ENCODE results near the gene BMPER.

The BMPER gene

GRCh38 chr7:33970536-33970935, 65.2 kb downstream of the BMPER start:
- no peak for DNase-seq (ENCODE audit: low read depth)

GRCh38 chr7:33971106-33971505, 65.8 kb downstream of the BMPER start:
- no peak for DNase-seq (ENCODE audit: low read depth)

GRCh38 chr7:33973231-33974015, 68.1 kb downstream of the BMPER start:
- DNase-seq (ENCODE audit: low read depth): no peak

GRCh38 chr7:33979300-33979806, 74.0 kb downstream of the BMPER start:
- DNase-seq (ENCODE audit: low read depth): no peak

- peak; percentile 89 for DNase-seq (ENCODE audit: low read depth)
Observed at GRCh38 chr7:33979807-33980355, 74.5 kb downstream of the BMPER start.

GRCh38 chr7:33981226-33981625, 75.9 kb downstream of the BMPER start:
- DNase-seq (ENCODE audit: low read depth): no peak

GRCh38 chr7:33981671-33982424, 76.5 kb downstream of the BMPER start:
- DNase-seq (ENCODE audit: low read depth): no peak

- no peak for DNase-seq (ENCODE audit: low read depth)
Observed at GRCh38 chr7:33982425-33982786, 77.1 kb downstream of the BMPER start.

- no peak for DNase-seq (ENCODE audit: low read depth)
Observed at GRCh38 chr7:33986451-33986850, 81.1 kb downstream of the BMPER start.

- peak; percentile 99 for DNase-seq (ENCODE audit: low read depth)
Observed at GRCh38 chr7:33986951-33987947, 81.9 kb downstream of the BMPER start.

- no peak for DNase-seq (ENCODE audit: low read depth)
Observed at GRCh38 chr7:33996899-33997298, 91.6 kb downstream of the BMPER start.

GRCh38 chr7:33998476-33998875, 93.1 kb downstream of the BMPER start:
- DNase-seq (ENCODE audit: low read depth): no peak

GRCh38 chr7:34011017-34011695, 105.8 kb downstream of the BMPER start:
- no peak for DNase-seq (ENCODE audit: low read depth)

- no peak for DNase-seq (ENCODE audit: low read depth)
Observed at GRCh38 chr7:34011696-34012095, 106.4 kb downstream of the BMPER start.

GRCh38 chr7:34013421-34013820, 108.1 kb downstream of the BMPER start:
- no peak for DNase-seq (ENCODE audit: low read depth)

GRCh38 chr7:34015651-34016050, 110.3 kb downstream of the BMPER start:
- no peak for DNase-seq (ENCODE audit: low read depth)

- no peak for DNase-seq (ENCODE audit: low read depth)
Observed at GRCh38 chr7:34016876-34017275, 111.5 kb downstream of the BMPER start.

GRCh38 chr7:34019301-34019790, 114.0 kb downstream of the BMPER start:
- DNase-seq (ENCODE audit: low read depth): no peak

GRCh38 chr7:34022626-34023025, 117.3 kb downstream of the BMPER start:
- no peak for DNase-seq (ENCODE audit: low read depth)

- DNase-seq (ENCODE audit: low read depth): no peak
Observed at GRCh38 chr7:34025600-34025999, 120.3 kb downstream of the BMPER start.

Measured in non-pigmented ciliary epithelial cell (primary cell).